GM23338 (cell line): ENCODE data around the gene METTL6. TPM values are rescaled to one million over a fixed set of nuclear protein-coding genes. Genes with fewer than 3 reads are reported as not detected.

Experiments
- ATAC-seq: fragments of 200-7000 bp; cut with Tn5 transposase; 3 replicates; pipeline ENCODE4 v1.9.1; 2020
- DNase-seq: peaks from one replicate; pipeline ENCODE4 v3.0.0-alpha.2; 2015; ENCODE audit warnings: low spot score
- H2AFZ ChIP-seq: fragments of 200-600 bp; sonication (generic); 2 replicates; pipeline ENCODE4 v1.8.0; 2016; ENCODE audit warnings: antibody characterized with exemption, mild to moderate bottlenecking, moderate library complexity
- H3F3A ChIP-seq: fragments of 200-600 bp; sonication (generic); replicated peaks from 2 replicates; pipeline ENCODE4 v1.8.0; 2017; ENCODE audit warnings: antibody characterized with exemption, mixed run types, low read depth
- H3K27ac ChIP-seq: fragments of 200-600 bp; sonication (generic); 2 replicates; pipeline ENCODE4 v1.6.1; 2016; ENCODE audit warnings: low read depth
- H3K27me3 ChIP-seq: fragments of 200-600 bp; sonication (generic); 2 replicates; pipeline ENCODE4 v1.8.0; 2016; ENCODE audit warnings: mild to moderate bottlenecking, mixed run types, moderate library complexity; ENCODE audit not compliant: insufficient read depth
- H3K36me3 ChIP-seq: fragments of 200-600 bp; sonication (generic); 2 replicates; pipeline ENCODE4 v1.8.0; 2016; ENCODE audit warnings: mild to moderate bottlenecking; ENCODE audit not compliant: insufficient read depth
- H3K4me1 ChIP-seq: fragments of 200-600 bp; sonication (generic); 2 replicates; pipeline ENCODE4 v1.8.0; 2016; ENCODE audit warnings: mild to moderate bottlenecking, moderate library complexity; ENCODE audit not compliant: insufficient read depth
- H3K4me2 ChIP-seq: fragments of 200-600 bp; sonication (generic); 2 replicates; pipeline ENCODE4 v1.7.1; 2017; ENCODE audit warnings: mixed run types
- H3K4me3 ChIP-seq: fragments of 200-600 bp; sonication (generic); 2 replicates; pipeline ENCODE4 v1.6.1; 2016; ENCODE audit warnings: mixed run types
- H3K79me2 ChIP-seq: fragments of 200-600 bp; sonication (generic); replicated peaks from 2 replicates; pipeline ENCODE4 v1.8.0; 2017; ENCODE audit warnings: mild to moderate bottlenecking; ENCODE audit not compliant: insufficient read depth
- H3K9me2 ChIP-seq: fragments of 200-600 bp; sonication (generic); 2 replicates; pipeline ENCODE4 v1.8.0; 2017; ENCODE audit not compliant: insufficient read depth
- H4K20me1 ChIP-seq: fragments of 200-600 bp; sonication (generic); replicated peaks from 2 replicates; pipeline ENCODE4 v1.8.0; 2017; ENCODE audit warnings: mild to moderate bottlenecking; ENCODE audit not compliant: insufficient read depth
- H3K27ac Mint-ChIP-seq: 2 replicates; pipeline ENCODE4 v1.8.0; 2020; ENCODE audit warnings: inconsistent platforms, mild to moderate bottlenecking, moderate library complexity, mixed read lengths
- H3K27me3 Mint-ChIP-seq: 3 replicates; pipeline ENCODE4 v1.8.0; 2022; ENCODE audit warnings: low read depth, mild to moderate bottlenecking, moderate library complexity, mixed read lengths, inconsistent platforms; ENCODE audit not compliant: insufficient read depth, poor library complexity
- H3K36me3 Mint-ChIP-seq: 3 replicates; pipeline ENCODE4 v1.8.0; 2021; ENCODE audit warnings: low read depth, mild to moderate bottlenecking, inconsistent platforms, moderate library complexity, mixed read lengths
- H3K4me1 Mint-ChIP-seq: 3 replicates; pipeline ENCODE4 v1.8.0; 2020; ENCODE audit warnings: mild to moderate bottlenecking, inconsistent platforms, mixed read lengths
- H3K4me3 Mint-ChIP-seq: 3 replicates; pipeline ENCODE4 v1.8.0; 2021; ENCODE audit warnings: moderate library complexity, mild to moderate bottlenecking, inconsistent platforms, mixed read lengths
- H3K9me3 Mint-ChIP-seq: 3 replicates; pipeline ENCODE4 v1.8.0; 2020; ENCODE audit warnings: moderate library complexity, mild to moderate bottlenecking, inconsistent platforms, mixed read lengths
- CREB1 ChIP-seq: fragments of 250-450 bp; sonication (Bioruptor Pico); IDR thresholded peaks from 2 replicates; pipeline ENCODE4 v1.5.0; 2020; ENCODE audit warnings: low read depth, mild to moderate bottlenecking, moderate library complexity
- ETS1 ChIP-seq: IDR thresholded peaks from 2 replicates; pipeline ENCODE4 v1.6.1; 2016; ENCODE audit warnings: antibody characterized with exemption
- EZH2 ChIP-seq: fragments of 200-600 bp; sonication (generic); IDR thresholded peaks from one replicate; pipeline ENCODE4 v1.8.0; 2017; ENCODE audit warnings: antibody characterized with exemption, mild to moderate bottlenecking, low read depth; ENCODE audit not compliant: unreplicated experiment
- EZH2phosphoT487 ChIP-seq: fragments of 200-600 bp; sonication (generic); IDR thresholded peaks from one replicate; pipeline ENCODE4 v1.8.1; 2018; ENCODE audit warnings: antibody characterized with exemption; ENCODE audit not compliant: unreplicated experiment
- NANOG ChIP-seq: IDR thresholded peaks from 2 replicates; pipeline ENCODE4 v1.6.1; 2016; ENCODE audit warnings: antibody characterized with exemption, borderline replicate concordance
- POLR2AphosphoS5 ChIP-seq: IDR thresholded peaks from 2 replicates; pipeline ENCODE4 v1.6.1; 2016; ENCODE audit warnings: antibody characterized with exemption, low read depth
- REST ChIP-seq: IDR thresholded peaks from one replicate; pipeline ENCODE4 v1.6.1; 2018; ENCODE audit warnings: antibody characterized with exemption; ENCODE audit not compliant: unreplicated experiment
- STAT1 ChIP-seq: IDR thresholded peaks from one replicate; pipeline ENCODE4 v1.6.1; 2016; ENCODE audit warnings: antibody characterized with exemption; ENCODE audit not compliant: unreplicated experiment
- ZNF114 ChIP-seq: fragments of 250-450 bp; sonication (Bioruptor Pico); IDR thresholded peaks from 2 replicates; pipeline ENCODE4 v1.5.0; 2020; ENCODE audit warnings: mild to moderate bottlenecking, moderate library complexity
- ZNF331 ChIP-seq: fragments of 250-450 bp; sonication (Bioruptor Pico); IDR thresholded peaks from 2 replicates; pipeline ENCODE4 v1.5.0; 2020; ENCODE audit warnings: low read depth, mild to moderate bottlenecking, moderate library complexity
- ZNF462 ChIP-seq: fragments of 250-450 bp; sonication (Bioruptor Pico); IDR thresholded peaks from 2 replicates; pipeline ENCODE4 v1.5.0; 2020; ENCODE audit warnings: mild to moderate bottlenecking, moderate library complexity
- polyA plus RNA-seq: library from polyadenylated mRNA; unstranded; fragments of >200 nt; fragmentation: Nextera tagmentation; extraction: Ambion mirVana; gene quantifications from 2 replicates; pipeline ENCODE4 v1.2.1, GENCODE V29; 2016
- total RNA-seq: library from RNA; depleted of rRNA; stranded (reverse); fragments of >200 nt; shearing (Covaris generic); gene quantifications from 2 replicates; pipeline ENCODE4 v1.2.3, GENCODE V29; 2014

METTL6 gene
- total and polyA plus RNA-seq, 2 experiments from 2014 or later, result 15.1 to 17.8 TPM

GRCh38 chr3:15460891-15461531, 33.7 kb upstream of the METTL6 start:
- Histone ChIP-seq H3K79me2 (no peaks in the 10 kb centered on the region), H3K27ac (no peak overlapping the region), H3F3A (no peaks in the 10 kb centered on the region), H3K4me1 (no peaks in the 10 kb centered on the region), H3K9me2 (no peaks in the 10 kb centered on the region), H3K4me3 (no peak overlapping the region), H3K36me3 (no peaks in the 10 kb centered on the region), H3K27me3 (no peaks in the 10 kb centered on the region), H3K4me2 (no peak overlapping the region), H4K20me1 (no peaks in the 10 kb centered on the region), H2AFZ (no peak overlapping the region; the same call in 1 of the 2 replicates)
- Mint-ChIP-seq H3K9me3 (no peaks in the 10 kb centered on the region), H3K4me3 (no peak overlapping the region), H3K27me3 (peaks cover 3% of the 10 kb centered on the region), H3K36me3 (no peaks in the 10 kb centered on the region), H3K4me1 (no peaks in the 10 kb centered on the region), H3K27ac (no peak overlapping the region)
- TF ChIP-seq NANOG, result no peak
- DNase-seq (no peak), ATAC-seq (peak; percentile 47; the same call in 2 of the 3 replicates)

GRCh38 chr3:15458212-15458780, 31.0 kb upstream of the METTL6 start:
- DNase-seq (no peak), ATAC-seq (no peak)
- H3K27me3 ChIP-seq, result no peaks in the 10 kb centered on the region
- no peaks in the 10 kb centered on the region for H3K79me2 ChIP-seq
- no peak overlapping the region for H3K27ac Mint-ChIP-seq
- no peaks in the 10 kb centered on the region for H3K4me1 ChIP-seq
- no peaks in the 10 kb centered on the region for H3K4me1 Mint-ChIP-seq
- H3K4me3 Mint-ChIP-seq, result no peak overlapping the region
- no peak overlapping the region for H3K4me3 ChIP-seq
- H3K9me3 Mint-ChIP-seq, result no peaks in the 10 kb centered on the region
- no peak overlapping the region for H3K27ac ChIP-seq
- H2AFZ ChIP-seq, result no peak overlapping the region
- no peaks in the 10 kb centered on the region for H3K27me3 Mint-ChIP-seq
- H3F3A ChIP-seq, result no peaks in the 10 kb centered on the region
- no peak overlapping the region for H3K4me2 ChIP-seq
- no peaks in the 10 kb centered on the region for H3K9me2 ChIP-seq
- no peaks in the 10 kb centered on the region for H3K36me3 ChIP-seq
- H4K20me1 ChIP-seq, result no peaks in the 10 kb centered on the region
- H3K36me3 Mint-ChIP-seq, result no peaks in the 10 kb centered on the region
- TF ChIP-seq ZNF462 (CRISPR knock-in tag), result no peak
- TF ChIP-seq ETS1, result no peak
- no peak for TF ChIP-seq STAT1
- TF ChIP-seq ZNF114 (CRISPR knock-in tag), result no peak
- no peak for TF ChIP-seq EZH2phosphoT487
- TF ChIP-seq ZNF331 (CRISPR knock-in tag), result no peak
- no peak for TF ChIP-seq REST
- TF ChIP-seq POLR2AphosphoS5, result no peak
- no peak for TF ChIP-seq NANOG
- TF ChIP-seq EZH2, result no peak
- TF ChIP-seq CREB1, result no peak
